Trophoblast cell (in vitro differentiated cells and primary cell): ENCODE data around the gene RTN4R.
A peak's percentile ranks its signal among the peaks of the same experiment; 100 is the strongest.

ENCODE experiments used
- DNase-seq, 2 donors: peaks; one replicate each; pipeline ENCODE4 v3.0.0-alpha.2; 2016
- H2AFZ ChIP-seq: 2 replicates; pipeline ENCODE4 v1.6.1; 2013; ENCODE audit warnings: low read length, moderate library complexity, mild to moderate bottlenecking; ENCODE audit not compliant: insufficient read depth, poor library complexity
- H2AK5ac ChIP-seq: 2 replicates; pipeline ENCODE4 v1.6.1; 2013; ENCODE audit warnings: mild to moderate bottlenecking, low read length
- H2BK120ac ChIP-seq: 2 replicates; pipeline ENCODE4 v1.6.1; 2013; ENCODE audit warnings: low read length, mild to moderate bottlenecking, moderate library complexity; ENCODE audit not compliant: insufficient read depth, poor library complexity
- H2BK12ac ChIP-seq: 2 replicates; pipeline ENCODE4 v1.6.1; 2013; ENCODE audit warnings: mild to moderate bottlenecking, low read length, moderate library complexity
- H2BK5ac ChIP-seq: 2 replicates; pipeline ENCODE4 v1.6.1; 2013; ENCODE audit warnings: low read length, low read depth, moderate library complexity, mild to moderate bottlenecking; ENCODE audit not compliant: poor library complexity
- H3K14ac ChIP-seq: 2 replicates; pipeline ENCODE4 v1.6.1; 2013; ENCODE audit warnings: mild to moderate bottlenecking, low read length
- H3K18ac ChIP-seq: 2 replicates; pipeline ENCODE4 v1.6.1; 2013; ENCODE audit warnings: mild to moderate bottlenecking, low read length
- H3K23ac ChIP-seq: 2 replicates; pipeline ENCODE4 v1.6.1; 2013; ENCODE audit warnings: low read length
- H3K27ac ChIP-seq: 2 replicates; pipeline ENCODE4 v1.5.1; 2013; ENCODE audit warnings: low read depth, mild to moderate bottlenecking, inconsistent platforms, low read length, moderate library complexity
- H3K27me3 ChIP-seq: 2 replicates; pipeline ENCODE4 v1.6.1; 2013; ENCODE audit warnings: inconsistent platforms, mild to moderate bottlenecking, low read length, moderate library complexity; ENCODE audit not compliant: insufficient read depth
- H3K36me3 ChIP-seq, 2 experiments: 1 replicate in 1 of 2; 2 replicates in 1 of 2; pipeline ENCODE4 v1.6.1; 2013; ENCODE audit warnings: low read length in 2 of 2, mild to moderate bottlenecking in 2 of 2, moderate library complexity in 1 of 2; ENCODE audit not compliant: insufficient read depth in 2 of 2, control insufficient read depth in 1 of 2
- H3K4ac ChIP-seq: 2 replicates; pipeline ENCODE4 v1.6.1; 2013; ENCODE audit warnings: low read depth, mild to moderate bottlenecking, low read length, moderate library complexity
- H3K4me1 ChIP-seq, 2 experiments: 1 replicate in 1 of 2; 2 replicates in 1 of 2; pipeline ENCODE4 v1.6.1; 2013; ENCODE audit warnings: low read length in 2 of 2, mild to moderate bottlenecking in 2 of 2, moderate library complexity in 1 of 2; ENCODE audit not compliant: insufficient read depth in 2 of 2, control insufficient read depth in 1 of 2
- H3K4me2 ChIP-seq: 2 replicates; pipeline ENCODE4 v1.6.1; 2013; ENCODE audit warnings: inconsistent platforms, mild to moderate bottlenecking, low read length, moderate library complexity
- H3K4me3 ChIP-seq: 2 replicates; pipeline ENCODE4 v1.5.1; 2013; ENCODE audit warnings: mild to moderate bottlenecking, low read depth, low read length, inconsistent platforms
- H3K79me1 ChIP-seq: one replicate; pipeline ENCODE4 v1.6.1; 2013; ENCODE audit warnings: low read length
- H3K79me2 ChIP-seq: 2 replicates; pipeline ENCODE4 v1.6.1; 2013; ENCODE audit warnings: low read length, mild to moderate bottlenecking; ENCODE audit not compliant: control insufficient read depth, insufficient read depth, poor library complexity
- H3K9ac ChIP-seq: 2 replicates; pipeline ENCODE4 v1.6.1; 2013; ENCODE audit warnings: mild to moderate bottlenecking, low read length
- H3K9me3 ChIP-seq: 2 replicates; pipeline ENCODE4 v1.6.1; 2013; ENCODE audit warnings: low read depth, mild to moderate bottlenecking, control low read depth, inconsistent platforms, low read length; ENCODE audit not compliant: insufficient read depth
- H4K12ac ChIP-seq: 2 replicates; pipeline ENCODE4 v1.6.1; 2013; ENCODE audit warnings: low read depth, mild to moderate bottlenecking, low read length, moderate library complexity
- H4K8ac ChIP-seq: 2 replicates; pipeline ENCODE4 v1.6.1; 2013; ENCODE audit warnings: low read depth, mild to moderate bottlenecking, low read length, moderate library complexity
- H4K91ac ChIP-seq: one replicate; pipeline ENCODE4 v1.6.1; 2013; ENCODE audit warnings: low read depth, mild to moderate bottlenecking, low read length, moderate library complexity
- WGBS: extraction: QIAGEN DNeasy Blood & Tissue Kit; methylation state at CpG from one replicate; pipeline ENCODE4 v1.1.7; 2013; ENCODE audit warnings: missing lambda C conversion rate; ENCODE audit not compliant: insufficient read length, insufficient coverage; ENCODE audit errors: extremely low coverage; 5-methylcytosine and 5-hydroxymethylcytosine counted together

RTN4R gene

GRCh38 chr22:20258021-20258299 is 10.2 kb downstream of the RTN4R start:
- no peak overlapping the region for H2AFZ ChIP-seq
- no peak overlapping the region for H4K12ac ChIP-seq
- no peak overlapping the region for H3K4me3 ChIP-seq
- H3K14ac ChIP-seq: no peak overlapping the region
- no peak overlapping the region for H3K4ac ChIP-seq
- no peak overlapping the region for H3K27ac ChIP-seq
- H3K18ac ChIP-seq: no peak overlapping the region
- no peak overlapping the region for H3K4me2 ChIP-seq
- peaks cover 2% of the 10 kb centered on the region for H3K9me3 ChIP-seq
- no peak overlapping the region for H3K9ac ChIP-seq
- H4K91ac ChIP-seq: no peak overlapping the region
- H3K27me3 ChIP-seq: no peaks in the 10 kb centered on the region
- H3K36me3 ChIP-seq: no peaks in the 10 kb centered on the region
- H2AK5ac ChIP-seq: no peak overlapping the region
- H3K79me2 ChIP-seq: no peaks in the 10 kb centered on the region
- no peaks in the 10 kb centered on the region for H3K79me1 ChIP-seq
- no peaks in the 10 kb centered on the region for H3K4me1 ChIP-seq
- no peak for DNase-seq
- H2BK5ac ChIP-seq: no peak overlapping the region
- H2BK120ac ChIP-seq: no peak overlapping the region
- no peak overlapping the region for H2BK12ac ChIP-seq
- no peak overlapping the region for H4K8ac ChIP-seq
- H3K23ac ChIP-seq: no peak overlapping the region
- WGBS: no CpG with 5 or more reads among the region's 4 CpGs

- Histone ChIP-seq H3K4me2 (no peak overlapping the region), H3K27me3 (no peaks in the 10 kb centered on the region), H3K4ac (no peak overlapping the region), H3K9ac (no peak overlapping the region), H3K14ac (no peak overlapping the region), H2BK12ac (no peak overlapping the region), H4K12ac (no peak overlapping the region), H2AK5ac (no peak overlapping the region), H3K4me1 (no peaks in the 10 kb centered on the region), H4K8ac (no peak overlapping the region), H3K27ac (no peak overlapping the region), H3K4me3 (no peak overlapping the region), H3K23ac (no peak overlapping the region), H3K79me1 (no peaks in the 10 kb centered on the region), H4K91ac (no peak overlapping the region), H3K9me3 (peaks cover 2% of the 10 kb centered on the region), H2BK120ac (no peak overlapping the region), H2BK5ac (no peak overlapping the region), H2AFZ (no peak overlapping the region), H3K36me3 (no peaks in the 10 kb centered on the region), H3K79me2 (no peaks in the 10 kb centered on the region), H3K18ac (no peak overlapping the region)
- no CpG with 5 or more reads among the region's 15 CpGs for WGBS
- peak; percentile 81 to 88 for DNase-seq
These were observed 10.7 kb downstream of the RTN4R start for GRCh38 chr22:20257212-20258020.

- Histone ChIP-seq H3K79me1 (no peaks in the 10 kb centered on the region), H3K79me2 (no peaks in the 10 kb centered on the region), H2BK12ac (no peak overlapping the region), H3K9ac (no peak overlapping the region), H2BK5ac (no peak overlapping the region), H3K27me3 (no peaks in the 10 kb centered on the region), H2AK5ac (no peak overlapping the region), H4K12ac (no peak overlapping the region), H3K36me3 (no peaks in the 10 kb centered on the region), H3K9me3 (peaks cover 2% of the 10 kb centered on the region), H3K4me1 (no peaks in the 10 kb centered on the region), H3K4ac (no peak overlapping the region), H2BK120ac (no peak overlapping the region), H3K4me3 (no peak overlapping the region), H3K14ac (no peak overlapping the region), H3K18ac (no peak overlapping the region), H3K4me2 (no peak overlapping the region), H3K23ac (no peak overlapping the region), H4K8ac (no peak overlapping the region), H2AFZ (no peak overlapping the region), H3K27ac (no peak overlapping the region), H4K91ac (no peak overlapping the region)
- no peak for DNase-seq
- WGBS: no CpG with 5 or more reads among the region's 12 CpGs
These were observed 11.4 kb downstream of the RTN4R start for GRCh38 chr22:20256551-20257211.

- Histone ChIP-seq H2BK120ac (no peak overlapping the region), H3K14ac (no peak overlapping the region), H3K9ac (no peak overlapping the region), H3K23ac (no peak overlapping the region), H2BK5ac (no peak overlapping the region), H2AFZ (no peak overlapping the region), H3K27me3 (no peaks in the 10 kb centered on the region), H3K9me3 (peaks cover 2% of the 10 kb centered on the region), H3K4me1 (no peaks in the 10 kb centered on the region), H3K18ac (no peak overlapping the region), H3K4ac (no peak overlapping the region), H4K91ac (no peak overlapping the region), H3K79me1 (no peaks in the 10 kb centered on the region), H2BK12ac (no peak overlapping the region), H3K4me2 (no peak overlapping the region), H2AK5ac (no peak overlapping the region), H3K36me3 (no peaks in the 10 kb centered on the region), H4K12ac (no peak overlapping the region), H3K4me3 (no peak overlapping the region), H4K8ac (no peak overlapping the region), H3K27ac (no peak overlapping the region), H3K79me2 (no peaks in the 10 kb centered on the region)
- no peak for DNase-seq
- WGBS: no CpG with 5 or more reads among the region's 13 CpGs
These were observed 12.1 kb downstream of the RTN4R start for GRCh38 chr22:20256027-20256426.
